HEK293T (cell line): Measurements from ENCODE around the gene UNC5B.

ENCODE experiments used
- CTCF ChIA-PET: fragments of 350-600 bp; formaldehyde crosslinking; extraction: SDS; loops from one replicate; lab custom pipeline; 2021; ENCODE audit warnings: antibody characterized with exemption, inconsistent platforms; lab: Yijun Ruan, JAX
- POLR2A ChIA-PET: fragments of 350-600 bp; formaldehyde crosslinking; extraction: SDS; loops from one replicate; lab custom pipeline; 2020; ENCODE audit warnings: antibody characterized with exemption, inconsistent platforms; lab: Yijun Ruan, JAX
- DNase-seq: peaks from one replicate; pipeline ENCODE4 v3.0.0; 2012; ENCODE audit warnings: mixed read lengths; ENCODE audit errors: extremely low spot score
- ARNT ChIP-seq: fragments of 450-650 bp; IDR thresholded peaks from 2 replicates; pipeline ENCODE4 v1.6.1; 2017; ENCODE audit warnings: mild to moderate bottlenecking
- BHLHE40 ChIP-seq: fragments of 450-650 bp; IDR thresholded peaks from 2 replicates; pipeline ENCODE4 v1.6.1; 2016; ENCODE audit warnings: mild to moderate bottlenecking, moderate library complexity, borderline replicate concordance
- CTBP1 ChIP-seq: fragments of 450-650 bp; IDR thresholded peaks from 2 replicates; pipeline ENCODE4 v1.6.1; 2016; ENCODE audit warnings: borderline replicate concordance
- ELF4 ChIP-seq: fragments of 450-650 bp; IDR thresholded peaks from 2 replicates; pipeline ENCODE4 v1.6.1; 2017; ENCODE audit warnings: antibody characterized with exemption
- FOXA1 ChIP-seq: fragments of 450-650 bp; IDR thresholded peaks from 2 replicates; pipeline ENCODE4 v1.6.1; 2016; ENCODE audit warnings: mild to moderate bottlenecking
- FOXK2 ChIP-seq: fragments of 450-650 bp; IDR thresholded peaks from 2 replicates; pipeline ENCODE4 v1.6.1; 2016; ENCODE audit warnings: mild to moderate bottlenecking
- FOXM1 ChIP-seq: fragments of 450-650 bp; IDR thresholded peaks from 2 replicates; pipeline ENCODE4 v1.6.1; 2017; ENCODE audit warnings: mild to moderate bottlenecking, borderline replicate concordance
- HDGF ChIP-seq: fragments of 450-650 bp; IDR thresholded peaks from 2 replicates; pipeline ENCODE4 v1.6.1; 2017; ENCODE audit warnings: antibody characterized with exemption, borderline replicate concordance
- L3MBTL2 ChIP-seq: fragments of 450-650 bp; conservative IDR thresholded peaks from 2 replicates; pipeline ENCODE4 v1.6.1; 2016; ENCODE audit warnings: mild to moderate bottlenecking
- LEF1 ChIP-seq: fragments of 450-650 bp; IDR thresholded peaks from 2 replicates; pipeline ENCODE4 v1.6.1; 2017; ENCODE audit warnings: mild to moderate bottlenecking, borderline replicate concordance
- NFRKB ChIP-seq: fragments of 450-650 bp; IDR thresholded peaks from 2 replicates; pipeline ENCODE4 v1.6.1; 2016; ENCODE audit warnings: mild to moderate bottlenecking, moderate library complexity
- PKNOX1 ChIP-seq: fragments of 450-650 bp; IDR thresholded peaks from 2 replicates; pipeline ENCODE4 v1.6.1; 2016
- SP1 ChIP-seq: fragments of 450-650 bp; IDR thresholded peaks from 2 replicates; pipeline ENCODE4 v1.6.1; 2017
- SUZ12 ChIP-seq: fragments of 450-650 bp; IDR thresholded peaks from 2 replicates; pipeline ENCODE4 v1.6.1; 2016; ENCODE audit warnings: mild to moderate bottlenecking
- TARDBP ChIP-seq: fragments of 450-650 bp; IDR thresholded peaks from 2 replicates; pipeline ENCODE4 v1.6.1; 2016
- ZNF384 ChIP-seq: fragments of 450-650 bp; IDR thresholded peaks from 2 replicates; pipeline ENCODE4 v1.6.1; 2016

The UNC5B gene

DNA sequence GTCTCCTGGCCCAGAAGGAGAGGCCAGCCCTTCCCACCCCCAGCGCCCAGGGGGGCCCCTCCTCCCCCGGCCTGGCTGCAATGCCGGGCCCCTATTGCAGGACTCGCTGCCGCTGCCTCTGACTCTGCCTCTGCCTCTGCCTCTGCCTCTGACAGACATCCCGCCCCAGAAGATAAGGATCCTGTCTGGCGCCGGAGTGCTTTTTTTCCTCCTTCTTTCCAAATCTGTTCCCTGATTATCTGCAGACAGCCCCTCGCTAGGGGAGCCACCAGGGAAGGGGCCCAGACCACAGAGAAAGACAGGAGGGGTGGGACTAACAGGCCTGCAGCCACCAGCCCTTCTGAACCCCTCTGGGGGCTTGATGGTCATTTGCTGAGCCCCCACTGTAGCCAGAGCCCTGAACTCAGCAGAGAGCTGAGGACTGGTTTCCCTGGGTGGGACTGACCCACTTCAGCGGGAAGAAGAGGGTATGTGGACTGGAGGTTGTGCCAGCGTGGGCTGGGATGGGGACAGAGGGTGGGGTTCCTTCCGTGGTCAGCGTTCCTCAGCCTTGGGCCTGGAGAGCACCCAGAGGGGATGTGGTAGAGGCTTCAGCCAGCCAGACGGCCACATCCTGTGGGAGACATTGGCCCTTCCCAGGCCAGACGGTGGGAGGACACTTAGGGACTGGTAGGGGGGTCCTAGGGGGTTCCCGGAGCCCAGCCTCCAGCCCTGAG, 22.8 kb downstream of the UNC5B start:
- ChIA-PET CTCF (interaction anchor here (1.1 to 1.3 kb wide), 2 partner anchors 20 to 332 kb away, joined by 4 read pairs; no protein-coding TSS in a partner anchor), POLR2A (interaction anchor here (0.9 to 2.1 kb wide), 6 partner anchors 19 to 33 kb away, joined by 4 to 11 read pairs (median 4); partner anchors contain the start of gene UNC5B)
- no peak for TF ChIP-seq SUZ12
- no peak for TF ChIP-seq BHLHE40
- TF ChIP-seq TARDBP, result no peak
- TF ChIP-seq PKNOX1, result peak; percentile 6; the same call in 1 of the 2 replicates
- no peak for TF ChIP-seq HDGF
- TF ChIP-seq ARNT, result no peak
- no peak for TF ChIP-seq LEF1
- peak; percentile 59 for DNase-seq

GRCh38 chr10:71235808-71236207, 23.4 kb downstream of the UNC5B start:
- CTCF ChIA-PET, result interaction anchor here (1.1 to 1.3 kb wide), 2 partner anchors 20 to 332 kb away, joined by 4 read pairs; no protein-coding TSS in a partner anchor
- POLR2A ChIA-PET, result interaction anchor here (0.7 to 2.1 kb wide), 8 partner anchors 14 to 33 kb away, joined by 3 to 11 read pairs (median 4); partner anchors contain the start of gene UNC5B
- DNase-seq, result no peak
- no peak for TF ChIP-seq ELF4

DNA sequence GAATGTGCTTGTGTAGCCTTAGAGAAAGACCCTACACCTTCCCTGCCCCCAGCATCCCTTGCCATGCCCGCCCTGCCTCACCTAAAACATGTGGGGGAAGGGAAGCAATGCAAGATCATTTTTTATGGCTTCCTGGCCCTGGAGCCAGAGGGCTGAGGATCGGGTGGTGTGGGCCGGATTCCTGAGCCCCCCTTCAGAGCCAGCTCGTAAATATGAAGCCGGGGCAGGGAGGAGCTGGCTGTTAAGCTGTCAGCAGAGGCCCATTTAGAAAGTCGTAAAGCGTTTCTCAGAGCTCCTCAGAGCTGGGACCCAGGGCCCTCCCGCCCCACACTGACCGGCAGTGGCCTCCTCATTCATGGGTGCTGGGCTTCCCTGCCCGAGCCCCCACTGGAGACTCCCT, 23.9 kb downstream of the UNC5B start:
- POLR2A ChIA-PET, result interaction anchor here (0.7 to 1.6 kb wide), 7 partner anchors 14 to 32 kb away, joined by 3 to 7 read pairs (median 3); partner anchors contain the start of gene UNC5B
- CTCF ChIA-PET, result interaction anchor here (1.1 kb wide), 1 partner anchor 333 kb away, joined by 4 read pairs; no protein-coding TSS in a partner anchor
- peak; percentile 71 for DNase-seq
- TF ChIP-seq ZNF384, result no peak
- no peak for TF ChIP-seq HDGF
- peak; percentile 70; the same call in 1 of the 2 replicates for TF ChIP-seq FOXM1
- no peak for TF ChIP-seq TARDBP
- peak; percentile 94 for TF ChIP-seq PKNOX1
- TF ChIP-seq SUZ12, result no peak
- TF ChIP-seq CTBP1, result no peak
- no peak for TF ChIP-seq SP1
- TF ChIP-seq NFRKB, result no peak
- 0 out of 2 replicates have a peak, but pooled peaks have one; percentile 45 for TF ChIP-seq LEF1
- TF ChIP-seq ELF4, result no peak

DNA sequence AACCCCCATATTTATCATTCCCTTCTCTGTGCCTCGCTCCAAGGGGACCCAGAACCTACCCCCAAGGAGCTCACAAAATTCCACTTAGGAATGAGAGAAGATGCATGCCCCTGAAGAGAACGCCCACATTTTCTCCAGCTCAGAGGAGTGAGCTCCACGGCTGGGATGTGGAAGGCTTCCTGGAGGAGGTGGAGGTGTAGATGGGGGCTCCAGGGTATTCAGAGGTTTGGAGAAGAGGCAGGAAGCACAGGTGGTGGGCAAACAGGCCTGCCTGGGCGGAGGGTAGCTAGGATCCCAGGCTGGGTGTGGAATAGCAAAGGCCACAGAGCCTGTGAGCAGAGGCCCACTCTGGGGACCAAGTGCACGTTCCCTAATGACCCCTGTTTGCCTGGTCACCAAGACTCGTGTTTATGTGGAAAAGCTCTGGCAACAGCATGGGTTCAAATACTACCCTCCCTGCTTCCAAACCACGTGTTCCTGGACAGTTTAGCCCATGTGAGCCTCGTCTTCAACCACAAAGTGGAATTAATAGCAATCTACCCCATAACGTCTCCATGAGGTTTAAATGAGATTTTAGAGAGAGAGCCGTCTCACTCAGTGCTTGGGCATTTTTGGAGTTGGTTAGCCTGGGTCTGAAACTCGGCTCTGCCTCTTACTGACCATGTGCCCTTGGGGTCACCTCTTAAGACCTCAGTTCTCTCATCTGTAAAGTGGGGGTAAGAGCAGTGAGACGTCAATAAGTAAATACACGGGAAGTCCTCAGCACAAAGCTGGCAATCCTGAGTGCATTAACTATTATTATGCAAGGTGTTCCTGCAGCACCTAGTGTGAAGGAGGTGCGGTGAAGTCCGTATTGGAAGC, 24.7 kb downstream of the UNC5B start:
- DNase-seq, result no peak
- TF ChIP-seq TARDBP (no peak), LEF1 (no peak), FOXM1 (no peak), L3MBTL2 (no peak), ELF4 (no peak), ARNT (no peak), FOXA1 (no peak), BHLHE40 (no peak), SP1 (no peak), PKNOX1 (no peak), NFRKB (no peak), FOXK2 (no peak), SUZ12 (no peak)
- ChIA-PET CTCF (interaction anchor here (1.3 kb wide), 1 partner anchor 33 kb away, joined by 7 read pairs; no protein-coding TSS in a partner anchor), POLR2A (interaction anchor here (1.0 to 1.1 kb wide), 3 partner anchors 13 to 22 kb away, joined by 3 read pairs; no protein-coding TSS in a partner anchor)

- ChIA-PET CTCF (interaction anchor here (0.7 to 1.3 kb wide), 2 partner anchors 20 to 32 kb away, joined by 3 to 7 read pairs; no protein-coding TSS in a partner anchor), POLR2A (no interaction called here)
- TF ChIP-seq PKNOX1 (peak; percentile 77), NFRKB (no peak), FOXM1 (no peak)
- no peak for DNase-seq
Measured at GRCh38 chr10:71237843-71238623, 25.7 kb downstream of the UNC5B start.
